Brain pericyte (primary cell): Measurements from ENCODE around the gene TIMP3.
"Not testable (repeated sequence)": the region's sequence is repeated elsewhere in the genome, so short reads cannot be mapped to it uniquely, and the experiment has no call there.

Experiments used
- DNase-seq: peaks from one replicate; pipeline ENCODE4 v3.0.0-alpha.2; 2012; ENCODE audit warnings: low read depth, low spot score

TIMP3 gene

DNA sequence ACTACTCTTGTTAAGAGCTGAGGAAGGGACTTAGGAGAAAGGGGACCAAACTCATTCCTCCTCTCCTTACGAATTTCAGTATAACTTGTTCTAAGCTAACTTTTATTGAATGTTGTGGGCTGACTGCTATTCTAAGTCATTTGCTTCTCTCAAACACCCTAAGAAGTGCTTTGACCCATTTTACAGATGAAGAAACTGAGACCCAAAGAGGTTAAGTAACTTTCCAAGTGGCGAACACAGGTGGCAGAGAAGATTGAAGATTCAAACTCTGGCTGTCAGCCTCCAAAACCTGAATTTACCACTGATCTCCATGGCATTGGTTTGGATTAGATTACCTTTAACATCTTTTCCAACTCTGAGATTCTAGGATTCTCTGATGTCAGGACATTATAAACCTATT is 52.2 kb downstream of the TIMP3 start:
- no peak for DNase-seq

DNA sequence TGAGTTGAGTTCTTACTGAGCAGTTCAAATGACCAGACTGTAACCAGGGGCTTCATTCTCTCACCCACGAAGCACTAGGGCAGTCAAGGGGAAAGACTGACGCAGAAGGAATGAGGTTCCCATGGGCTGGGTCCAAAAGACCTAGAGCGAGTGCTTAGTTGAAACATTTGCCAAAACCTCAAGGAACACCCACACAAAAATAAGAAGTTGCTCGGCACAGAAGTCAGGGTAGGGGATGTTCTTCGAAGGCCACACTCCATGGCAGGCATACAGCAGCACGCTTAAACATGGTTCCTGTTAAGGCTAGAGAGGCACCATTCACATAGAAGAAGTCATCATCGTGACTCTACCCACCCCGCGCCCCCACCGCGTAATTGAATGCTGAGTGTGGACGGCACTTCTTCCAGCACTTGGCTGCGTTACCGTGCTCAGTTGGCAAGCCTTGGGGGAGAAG is 52.9 kb downstream of the TIMP3 start:
- DNase-seq, result no peak

DNA sequence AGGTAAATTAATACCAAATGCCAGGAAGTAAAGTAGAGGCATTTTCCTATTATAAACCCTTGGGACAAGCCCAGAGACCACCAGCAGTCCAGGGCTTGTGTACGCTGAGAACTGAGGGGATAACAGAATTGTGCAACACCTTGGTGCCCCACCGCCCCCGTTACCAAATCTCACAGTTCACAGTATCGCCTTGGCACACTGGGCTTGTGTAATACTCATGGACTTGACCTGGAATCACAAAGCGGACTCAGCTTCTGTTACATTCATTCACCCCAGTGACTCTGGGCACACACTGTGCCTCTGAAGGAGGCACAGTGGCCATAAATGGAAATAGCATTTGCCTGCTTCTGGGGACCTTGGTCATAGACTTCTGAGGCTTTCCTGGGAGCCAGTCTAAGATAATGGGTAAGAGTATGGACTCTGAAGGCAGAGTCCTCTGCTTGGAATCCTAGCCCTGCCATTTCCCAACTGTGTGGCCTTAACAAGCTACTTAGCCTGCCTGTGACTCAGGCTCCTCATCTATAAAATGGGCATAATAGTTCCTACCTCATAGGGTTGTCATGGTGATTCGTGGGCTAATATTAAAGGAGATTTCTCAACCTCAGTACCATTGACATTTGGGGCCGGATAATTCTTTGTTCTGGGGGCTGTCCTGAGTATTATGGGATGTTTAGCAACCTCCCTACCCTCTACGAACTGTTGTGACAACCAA is 53.7 kb downstream of the TIMP3 start:
- no peak for DNase-seq

DNA sequence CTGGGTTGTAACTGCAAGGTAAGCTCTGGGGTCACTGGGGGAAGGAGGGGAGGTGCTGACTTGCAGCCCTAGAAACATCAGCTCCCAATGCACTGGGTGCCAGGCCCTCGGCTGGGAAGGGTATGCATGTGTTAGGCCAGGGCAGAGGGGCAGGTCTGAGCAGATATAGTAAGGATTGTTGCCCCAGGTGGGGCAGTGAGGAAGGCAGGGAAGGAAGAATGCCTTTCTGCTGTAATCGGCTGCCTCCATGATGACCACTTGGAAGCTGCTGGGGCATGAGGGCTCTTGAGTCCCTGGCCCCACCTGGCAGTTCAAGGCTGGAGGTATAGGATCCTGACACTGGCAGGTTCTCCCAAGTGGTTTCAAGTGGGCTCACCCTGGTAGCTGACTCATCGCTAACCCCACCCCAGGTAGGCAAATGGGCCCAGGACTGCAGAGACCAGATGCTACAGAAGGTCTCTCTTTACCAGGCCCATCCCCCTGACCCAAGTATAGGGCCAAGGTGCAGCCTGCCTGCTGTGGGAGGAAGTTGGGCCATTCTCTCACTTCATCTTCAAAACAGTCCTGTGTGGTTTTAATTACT is 56.7 kb downstream of the TIMP3 start:
- no peak for DNase-seq

DNA sequence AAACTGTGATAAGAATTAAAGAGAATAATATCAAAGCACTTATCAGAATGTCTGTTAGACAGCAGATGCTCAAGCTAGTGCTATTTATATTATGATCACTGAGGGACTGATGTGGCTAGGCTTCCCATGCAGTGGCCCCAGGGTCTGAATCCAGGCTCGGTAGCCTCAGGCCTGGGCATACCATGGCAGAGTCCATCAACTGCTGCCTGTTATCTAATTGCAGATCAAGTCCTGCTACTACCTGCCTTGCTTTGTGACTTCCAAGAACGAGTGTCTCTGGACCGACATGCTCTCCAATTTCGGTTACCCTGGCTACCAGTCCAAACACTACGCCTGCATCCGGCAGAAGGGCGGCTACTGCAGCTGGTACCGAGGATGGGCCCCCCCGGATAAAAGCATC is 57.5 kb downstream of the TIMP3 start:
- no peak for DNase-seq

DNA sequence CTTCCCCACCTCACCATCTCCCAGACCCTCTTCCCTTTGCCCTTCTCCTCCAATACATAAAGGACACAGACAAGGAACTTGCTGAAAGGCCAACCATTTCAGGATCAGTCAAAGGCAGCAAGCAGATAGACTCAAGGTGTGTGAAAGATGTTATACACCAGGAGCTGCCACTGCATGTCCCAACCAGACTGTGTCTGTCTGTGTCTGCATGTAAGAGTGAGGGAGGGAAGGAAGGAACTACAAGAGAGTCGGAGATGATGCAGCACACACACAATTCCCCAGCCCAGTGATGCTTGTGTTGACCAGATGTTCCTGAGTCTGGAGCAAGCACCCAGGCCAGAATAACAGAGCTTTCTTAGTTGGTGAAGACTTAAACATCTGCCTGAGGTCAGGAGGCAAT is 58.2 kb downstream of the TIMP3 start:
- DNase-seq, result no peak

DNA sequence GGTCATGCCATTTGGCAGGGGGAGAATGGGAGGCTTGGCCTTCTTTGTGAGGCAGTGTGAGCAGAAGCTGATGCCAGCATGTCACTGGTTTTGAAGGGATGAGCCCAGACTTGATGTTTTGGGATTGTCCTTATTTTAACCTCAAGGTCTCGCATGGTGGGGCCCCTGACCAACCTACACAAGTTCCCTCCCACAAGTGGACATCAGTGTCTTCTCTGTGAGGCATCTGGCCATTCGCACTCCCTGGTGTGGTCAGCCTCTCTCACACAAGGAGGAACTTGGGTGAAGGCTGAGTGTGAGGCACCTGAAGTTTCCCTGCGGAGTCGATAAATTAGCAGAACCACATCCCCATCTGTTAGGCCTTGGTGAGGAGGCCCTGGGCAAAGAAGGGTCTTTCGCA is 59.8 kb downstream of the TIMP3 start:
- DNase-seq, result no peak

DNA sequence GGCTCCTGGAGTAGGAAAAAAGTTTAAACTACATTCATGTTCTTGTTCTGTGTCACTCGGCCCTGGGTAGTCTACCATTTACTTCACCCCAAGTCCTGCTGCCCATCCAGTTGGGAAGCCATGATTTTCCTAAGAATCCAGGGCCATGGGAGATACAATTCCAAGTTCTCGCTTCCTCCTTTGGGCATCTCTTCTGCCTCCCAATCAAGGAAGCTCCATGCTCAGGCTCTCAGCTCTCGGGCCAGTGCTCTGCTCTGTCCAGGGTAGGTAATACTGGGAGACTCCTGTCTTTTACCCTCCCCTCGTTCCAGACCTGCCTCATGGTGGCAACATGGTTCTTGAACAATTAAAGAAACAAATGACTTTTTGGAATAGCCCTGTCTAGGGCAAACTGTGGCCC is 60.6 kb downstream of the TIMP3 start:
- DNase-seq, result no peak

DNA sequence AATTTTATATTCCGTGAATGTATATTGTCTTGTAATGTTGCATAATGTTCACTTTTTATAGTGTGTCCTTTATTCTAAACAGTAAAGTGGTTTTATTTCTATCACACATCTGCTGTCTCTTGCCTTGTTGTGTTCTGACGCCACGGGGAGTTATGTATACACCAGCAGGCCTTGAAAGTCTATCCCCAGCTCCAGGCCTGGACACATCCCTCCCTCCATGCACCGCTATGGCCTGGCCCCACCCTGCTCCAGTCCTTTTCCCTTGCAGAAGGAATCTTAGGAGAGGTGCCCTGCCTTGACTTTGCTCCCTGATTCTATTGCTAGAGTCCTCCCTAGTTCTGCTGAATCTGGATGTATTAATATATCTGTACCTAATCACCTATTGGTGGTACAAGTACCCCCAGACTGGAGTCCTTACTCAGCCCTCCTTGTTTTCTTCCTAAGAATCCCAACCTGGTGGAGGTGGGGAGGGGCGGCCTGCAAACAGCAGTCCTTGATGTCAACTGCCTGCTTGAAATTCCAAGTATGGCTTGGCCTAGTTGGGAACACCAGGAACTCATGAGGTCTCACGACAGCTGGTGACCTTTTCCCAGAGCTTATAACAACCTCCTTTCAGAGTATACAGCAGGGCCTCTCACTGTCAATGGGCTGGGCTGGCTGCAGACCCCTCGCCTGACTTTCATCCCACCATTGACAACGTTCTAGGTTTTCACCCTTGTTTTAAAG is 61.6 kb downstream of the TIMP3 start:
- DNase-seq, result no peak

DNA sequence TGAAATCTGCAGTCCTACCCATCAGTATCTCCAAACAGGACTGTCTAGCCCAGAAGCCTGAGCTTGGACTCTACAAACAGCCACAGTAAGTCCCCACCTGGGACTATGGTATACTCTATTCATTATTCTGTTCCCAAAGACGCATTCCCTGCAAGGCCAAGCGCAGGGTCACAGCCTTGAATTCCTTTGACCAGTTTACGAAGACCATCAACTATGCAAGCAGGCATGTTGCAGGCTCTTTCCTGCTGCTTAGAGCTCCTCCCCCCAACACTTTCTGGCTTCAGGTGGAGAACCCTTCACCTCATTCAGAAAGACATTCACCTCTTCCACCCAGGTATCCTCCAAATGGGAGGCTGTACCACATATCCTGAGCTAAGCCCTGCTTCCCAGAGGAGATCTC is 62.5 kb downstream of the TIMP3 start:
- DNase-seq, result no peak

DNA sequence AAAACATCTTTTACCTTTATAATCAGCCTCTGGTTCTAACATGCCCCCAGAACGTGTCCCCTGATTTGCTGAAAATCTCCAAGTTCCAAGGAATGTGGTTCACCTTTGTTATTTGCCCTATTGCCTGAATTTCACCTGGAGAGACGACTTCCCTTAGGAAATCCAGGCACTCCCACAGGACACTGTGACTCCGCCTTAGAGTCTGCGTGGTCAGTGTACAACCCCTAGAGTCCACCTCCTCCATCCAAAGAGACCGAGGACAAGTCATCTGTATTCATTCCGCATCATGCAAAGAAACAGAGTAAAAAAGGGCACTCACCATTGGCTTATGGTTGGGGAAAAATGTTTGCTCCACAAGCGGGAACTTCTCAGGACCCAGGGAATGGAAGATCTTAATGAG is 63.1 kb downstream of the TIMP3 start:
- no peak for DNase-seq

DNA sequence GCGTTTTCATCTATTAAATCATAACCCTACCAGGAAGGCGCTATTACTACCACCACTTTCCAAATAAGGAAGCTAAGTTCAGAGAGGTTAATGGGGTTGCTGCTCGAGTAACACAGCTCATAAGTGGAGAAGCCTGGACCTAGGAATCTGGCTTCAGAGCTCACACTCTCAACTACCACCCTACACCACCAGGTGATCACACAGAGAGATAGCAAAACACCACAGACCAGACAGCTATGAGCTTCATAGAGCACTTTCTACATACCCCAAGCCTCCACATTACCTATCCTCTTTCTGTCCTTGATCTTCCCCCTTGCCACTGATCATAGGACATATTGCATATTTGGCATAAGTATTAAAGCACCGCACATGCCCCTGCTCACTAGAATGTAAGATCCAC is 65.4 kb downstream of the TIMP3 start:
- no peak for DNase-seq

DNA sequence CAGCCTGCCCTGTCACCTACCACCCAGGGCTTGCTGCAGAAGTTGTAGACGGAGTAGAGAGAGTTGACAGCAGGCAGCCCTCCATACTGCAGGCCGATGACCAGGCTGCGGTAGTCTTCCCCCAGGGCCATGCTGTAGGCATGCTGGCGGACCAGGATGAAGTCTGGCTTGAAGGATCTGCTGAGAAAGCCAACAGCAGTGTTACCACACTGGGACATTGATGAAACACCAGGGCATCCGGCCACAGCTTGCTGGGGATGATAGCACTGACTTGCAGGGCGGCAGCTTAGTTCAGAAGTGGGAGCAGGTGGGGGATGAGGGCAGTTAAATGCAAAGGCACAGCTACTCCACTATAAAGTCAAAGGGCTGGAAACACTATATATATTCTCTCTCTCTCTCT is 67.4 kb downstream of the TIMP3 start:
- DNase-seq, result no peak

DNA sequence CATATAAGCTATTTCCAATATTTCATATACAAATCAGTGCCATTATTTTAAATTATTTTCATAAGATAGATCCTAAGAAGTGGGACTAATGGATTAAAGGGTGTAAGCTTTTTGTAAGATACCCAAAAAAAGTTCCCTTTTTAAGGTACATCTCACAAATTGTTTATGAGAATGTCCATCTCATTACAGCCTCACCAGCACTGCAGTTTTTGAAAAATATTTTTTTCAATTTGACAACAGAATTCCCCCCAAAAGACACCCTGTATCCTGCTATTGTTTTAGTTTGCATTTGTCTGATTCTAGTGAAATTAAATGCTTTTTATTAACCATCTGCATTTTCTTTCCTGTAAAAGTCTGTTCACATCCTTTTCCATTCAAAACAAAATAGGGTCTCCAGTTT is 69.0 kb downstream of the TIMP3 start:
- no peak for DNase-seq

DNA sequence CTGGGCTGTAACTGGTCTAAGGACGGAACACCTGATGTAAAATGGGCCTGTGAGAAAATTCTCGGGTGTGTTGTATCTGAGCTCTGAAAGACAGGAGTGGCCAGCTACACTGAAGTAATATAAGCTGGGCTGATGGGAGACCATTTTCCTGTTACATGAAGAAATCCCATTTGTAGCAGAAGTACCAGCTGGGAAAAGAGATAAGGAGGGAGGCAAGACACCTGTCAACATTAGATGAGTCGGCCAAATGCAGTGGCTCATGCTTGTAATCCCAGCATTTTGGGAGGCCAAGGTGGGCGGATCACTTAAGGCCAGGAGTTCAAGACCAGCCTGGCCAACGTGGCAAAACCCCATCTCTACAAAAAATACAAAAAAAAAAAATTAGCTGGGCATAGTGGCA is 72.1 kb downstream of the TIMP3 start:
- not testable (repeated sequence) for DNase-seq

DNA sequence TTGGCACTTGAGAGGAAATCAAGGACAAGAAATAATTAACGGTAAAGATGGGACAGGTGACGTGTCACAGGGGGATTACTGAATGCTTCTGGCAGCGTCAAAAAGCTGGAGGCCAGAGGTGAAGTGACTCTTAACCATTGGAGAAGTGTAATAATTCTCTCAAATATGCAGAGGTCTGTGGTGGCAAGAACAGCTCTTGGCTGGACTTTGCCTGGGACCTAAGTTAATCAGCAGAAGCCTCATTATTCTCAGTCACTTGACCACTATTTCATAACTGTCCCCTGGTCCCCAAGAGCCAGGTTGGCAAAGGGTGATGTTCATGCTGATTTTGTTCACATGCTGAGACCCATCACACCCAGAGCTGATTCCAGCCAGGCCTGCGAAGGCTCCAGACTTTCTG is 72.9 kb downstream of the TIMP3 start:
- DNase-seq, result no peak

DNA sequence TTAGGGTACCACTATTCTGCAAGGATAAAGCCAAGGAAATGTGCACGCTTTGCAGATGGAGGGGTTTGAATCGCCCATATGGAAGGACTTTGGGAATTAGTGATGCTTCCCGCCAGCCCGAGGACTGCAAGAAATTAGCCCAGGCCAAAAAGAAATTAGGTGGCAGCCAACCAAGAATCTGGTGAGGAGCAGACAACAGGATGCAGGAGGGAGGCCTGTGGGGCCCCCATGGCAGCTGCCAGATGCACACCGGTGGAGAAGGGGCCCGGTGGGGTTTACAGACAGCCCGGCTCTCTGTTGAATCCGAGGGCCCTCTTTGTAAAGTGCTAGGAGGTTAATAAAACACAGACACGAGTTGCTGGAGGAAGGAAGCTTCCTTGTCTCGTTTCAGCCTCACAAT is 73.5 kb downstream of the TIMP3 start:
- DNase-seq, result no peak

DNA sequence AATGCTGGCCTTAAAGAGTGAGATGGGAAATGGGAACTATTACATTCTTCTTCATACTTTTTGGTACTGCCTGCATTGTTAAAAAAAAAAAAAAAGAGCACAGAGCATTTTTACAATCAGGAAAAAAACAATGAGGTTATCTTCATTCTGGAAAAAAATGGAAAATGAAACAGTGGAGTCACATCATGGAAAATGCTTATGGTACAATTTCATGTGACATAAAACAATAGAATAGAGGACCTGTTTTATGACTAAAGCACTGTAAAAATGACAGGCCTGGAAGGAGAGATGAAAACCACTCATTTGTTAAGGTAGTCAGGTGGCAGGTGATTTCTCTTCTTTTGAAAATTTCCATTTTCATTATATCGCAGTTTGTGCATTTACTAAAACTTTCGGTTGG is 75.0 kb downstream of the TIMP3 start:
- DNase-seq, result no peak

DNA sequence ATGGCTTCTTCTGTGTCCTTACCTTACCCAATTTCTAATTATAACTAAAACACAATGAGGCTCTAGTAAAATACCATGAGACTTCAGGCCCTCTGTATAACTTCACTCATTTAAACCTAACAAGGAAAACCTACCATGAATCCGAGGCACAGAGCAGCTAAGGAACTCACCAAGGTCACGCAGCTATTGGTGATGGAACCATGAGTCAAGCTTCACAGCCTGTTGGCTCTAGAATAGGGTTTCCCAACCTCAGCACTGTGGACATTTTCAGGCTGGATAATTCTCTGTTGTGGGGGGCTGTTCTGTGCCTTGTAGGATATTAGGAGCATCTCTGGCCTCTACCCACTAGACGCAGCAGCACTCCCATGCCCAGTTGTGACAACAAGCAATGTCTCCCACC is 75.7 kb downstream of the TIMP3 start:
- DNase-seq, result no peak

DNA sequence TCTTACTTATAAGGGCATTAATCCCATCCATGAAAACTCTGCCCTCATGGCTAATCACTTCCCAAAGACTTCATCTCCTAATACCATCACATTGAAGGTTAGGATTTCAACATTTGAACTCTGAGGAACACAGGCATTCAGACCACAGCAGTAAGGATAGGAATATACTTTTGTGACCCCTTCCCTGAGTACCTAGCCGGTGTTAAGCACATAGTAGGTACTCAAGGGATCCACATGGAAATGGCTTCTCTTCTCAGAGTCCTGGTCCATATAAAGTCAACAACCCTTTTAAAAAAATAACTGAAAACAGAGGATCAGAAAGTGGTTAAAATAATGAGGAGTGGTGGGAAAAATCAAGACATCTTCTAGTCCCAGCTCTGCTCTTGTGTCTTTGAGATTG is 78.0 kb downstream of the TIMP3 start:
- DNase-seq, result no peak

DNA sequence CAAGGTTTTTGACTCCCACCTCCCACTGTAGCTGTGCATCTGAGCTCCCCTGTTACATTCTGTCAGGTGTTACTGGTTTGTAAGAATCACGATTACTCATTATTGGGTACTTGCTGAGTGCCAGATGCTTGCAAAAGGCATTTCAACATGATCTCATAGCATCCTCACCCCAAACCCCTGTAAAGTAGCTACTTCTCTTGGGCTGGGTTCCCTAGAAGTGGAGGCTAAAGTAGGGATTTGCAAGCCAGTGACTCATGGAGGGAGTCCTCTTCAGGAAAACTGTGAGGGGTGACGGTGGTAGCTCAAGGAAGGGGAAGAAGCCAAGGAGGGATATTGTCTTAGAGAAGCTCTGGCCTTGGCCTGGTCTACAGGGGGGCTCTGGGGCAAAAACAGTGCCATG is 78.6 kb downstream of the TIMP3 start:
- DNase-seq, result no peak

DNA sequence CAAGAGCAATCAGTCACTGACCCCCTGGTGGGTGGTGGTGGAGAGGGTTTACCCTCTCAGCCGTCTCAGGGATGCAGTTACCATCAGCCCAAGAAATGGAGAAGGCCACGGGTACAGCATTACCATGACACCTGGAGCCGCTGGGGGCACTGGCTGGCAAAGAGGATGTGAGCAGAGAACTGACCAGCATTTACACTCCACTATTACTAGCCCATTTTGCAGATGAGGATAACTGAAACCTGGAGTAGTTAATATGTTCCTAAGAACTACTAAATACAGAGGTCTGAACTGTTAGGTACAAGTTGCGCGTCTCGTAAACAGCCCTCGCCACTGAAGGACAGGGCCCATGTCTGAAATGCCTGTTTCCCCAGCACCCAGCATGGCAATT is 79.0 kb downstream of the TIMP3 start:
- no peak for DNase-seq

DNA sequence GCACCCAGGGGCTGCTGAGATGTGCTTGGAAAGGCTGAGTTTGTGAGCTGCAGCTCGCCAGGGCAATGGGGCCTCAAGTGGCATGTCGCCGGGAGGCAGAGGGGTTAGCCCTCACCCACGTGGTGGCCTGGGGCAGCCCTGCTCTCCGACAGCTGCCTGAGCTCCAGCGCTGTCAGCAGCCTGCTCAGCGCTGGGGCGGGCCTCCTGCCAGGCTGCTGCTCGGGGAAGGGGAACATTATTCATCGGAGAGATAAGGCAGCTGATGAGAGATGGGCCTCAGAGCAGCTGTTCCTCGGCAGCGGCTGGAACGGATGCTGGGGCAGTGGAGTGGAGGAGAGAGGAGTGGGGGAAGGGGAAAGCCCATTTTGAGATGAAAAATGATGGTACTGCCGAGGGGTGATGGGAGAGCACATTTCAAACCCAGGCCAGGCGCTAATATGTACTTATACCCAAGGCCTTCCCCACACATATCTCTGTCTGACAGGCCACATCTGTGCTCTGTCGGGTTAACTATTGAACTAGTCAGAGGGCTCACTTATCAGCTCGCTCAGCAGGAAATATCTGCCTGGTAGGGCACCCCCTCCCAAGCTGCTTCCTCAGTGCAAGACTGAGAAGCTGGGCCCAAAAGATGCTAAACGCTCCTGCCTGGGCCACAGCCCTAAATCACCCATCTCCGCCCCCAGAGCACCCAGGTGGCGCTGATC is 79.5 kb downstream of the TIMP3 start:
- no peak for DNase-seq
